Neural cell (in vitro differentiated cells): ENCODE results near the gene RBMS3.

Experiments used
- EZH2 ChIP-seq: fragments of 200-600, 300-800 bp; shearing (Covaris generic), sonication (generic); IDR thresholded peaks from 2 replicates; pipeline ENCODE4 v1.6.1; 2014; ENCODE audit warnings: antibody characterized with exemption, low read length, borderline replicate concordance, mild to moderate bottlenecking; ENCODE audit not compliant: insufficient read depth, poor library complexity, severe bottlenecking
- TF ChIP-seq, protein P1 (sequence below): fragments of 450-650 bp; IDR thresholded peaks from 2 replicates; pipeline ENCODE4 v1.5.1; 2014; ENCODE audit warnings: antibody characterized with exemption, mild to moderate bottlenecking, moderate library complexity; ENCODE audit not compliant: poor library complexity, severe bottlenecking

DNA sequence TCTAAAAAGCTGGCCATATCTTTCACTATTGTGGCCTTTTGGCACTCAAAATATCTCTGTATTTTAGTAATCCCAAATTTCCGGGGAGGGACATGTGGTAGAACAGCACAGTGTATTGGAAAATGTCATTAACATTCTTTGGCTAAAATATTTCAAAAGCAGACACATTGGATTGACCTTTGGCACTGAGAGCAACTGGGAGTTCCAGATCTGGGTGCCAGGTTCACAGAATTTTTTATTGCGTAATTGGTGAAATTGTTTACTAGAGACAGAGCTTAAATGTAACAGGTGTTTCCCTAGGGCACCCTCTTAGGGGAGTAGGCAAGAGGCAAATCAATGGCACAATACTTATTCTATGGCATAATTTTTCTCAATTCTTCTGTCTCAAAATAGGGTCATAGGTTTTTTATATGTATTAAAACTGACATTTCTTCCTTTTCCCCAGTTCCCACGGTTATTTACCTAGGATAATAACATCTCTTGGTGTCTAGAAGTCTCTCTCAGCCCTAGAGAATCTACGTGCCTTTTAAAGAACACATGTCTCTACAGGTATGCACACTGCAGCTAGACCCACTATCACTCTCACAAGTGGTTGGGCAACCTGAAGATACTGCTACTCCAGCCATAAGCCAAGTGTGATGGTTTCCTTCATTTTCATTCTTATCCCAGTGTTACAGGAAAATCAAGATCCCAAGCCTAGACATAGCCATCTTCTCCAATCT is 10.6 kb downstream of the RBMS3 start:
- TF ChIP-seq, protein P1, sequence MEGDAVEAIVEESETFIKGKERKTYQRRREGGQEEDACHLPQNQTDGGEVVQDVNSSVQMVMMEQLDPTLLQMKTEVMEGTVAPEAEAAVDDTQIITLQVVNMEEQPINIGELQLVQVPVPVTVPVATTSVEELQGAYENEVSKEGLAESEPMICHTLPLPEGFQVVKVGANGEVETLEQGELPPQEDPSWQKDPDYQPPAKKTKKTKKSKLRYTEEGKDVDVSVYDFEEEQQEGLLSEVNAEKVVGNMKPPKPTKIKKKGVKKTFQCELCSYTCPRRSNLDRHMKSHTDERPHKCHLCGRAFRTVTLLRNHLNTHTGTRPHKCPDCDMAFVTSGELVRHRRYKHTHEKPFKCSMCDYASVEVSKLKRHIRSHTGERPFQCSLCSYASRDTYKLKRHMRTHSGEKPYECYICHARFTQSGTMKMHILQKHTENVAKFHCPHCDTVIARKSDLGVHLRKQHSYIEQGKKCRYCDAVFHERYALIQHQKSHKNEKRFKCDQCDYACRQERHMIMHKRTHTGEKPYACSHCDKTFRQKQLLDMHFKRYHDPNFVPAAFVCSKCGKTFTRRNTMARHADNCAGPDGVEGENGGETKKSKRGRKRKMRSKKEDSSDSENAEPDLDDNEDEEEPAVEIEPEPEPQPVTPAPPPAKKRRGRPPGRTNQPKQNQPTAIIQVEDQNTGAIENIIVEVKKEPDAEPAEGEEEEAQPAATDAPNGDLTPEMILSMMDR, result no peak
- TF ChIP-seq EZH2, result no peak
